ENCODE data around the gene HNRNPA1. TPM values are rescaled to one million over a fixed set of nuclear protein-coding genes. Genes with fewer than 3 reads are reported as not detected.

HNRNPA1 gene
- total RNA-seq, 1 donor from 2014 or later: 598 TPM

GRCh38 chr12:54331461-54331860, 50.9 kb downstream of the HNRNPA1 start:
- Histone ChIP-seq H3K9me3 (no peaks in the 10 kb centered on the region), H3K4me1 (peaks cover 61% of the 10 kb centered on the region), H3K4me3 (no peak overlapping the region), H3K36me3 (peaks cover 16% of the 10 kb centered on the region), H3K27me3 (ENCODE audit: low read depth) (no peaks in the 10 kb centered on the region), H3K27ac (no peak overlapping the region)
- no peak for TF ChIP-seq CTCF (IDR thresholded peaks at IDR 0.05)
- DNase-seq (no peak), ATAC-seq (no peak)
- intact Hi-C loops (cut with DNase I): no loop called here

- intact Hi-C loops (cut with DNase I): no loop called here
- Histone ChIP-seq H3K27ac (no peak overlapping the region), H3K27me3 (ENCODE audit: low read depth) (no peaks in the 10 kb centered on the region), H3K9me3 (no peaks in the 10 kb centered on the region), H3K4me3 (no peak overlapping the region), H3K4me1 (peaks cover 63% of the 10 kb centered on the region), H3K36me3 (peaks cover 16% of the 10 kb centered on the region)
- no peak for TF ChIP-seq CTCF (IDR thresholded peaks at IDR 0.05)
- ATAC-seq: no peak
- DNase-seq: no peak
Observed at GRCh38 chr12:54333420-54334034, 53.0 kb downstream of the HNRNPA1 start.

Other genes with a start within 250 kb of the HNRNPA1 start
- gene HOXC5, start 247.7 kb upstream of the HNRNPA1 start, total RNA-seq: not detected
- 0.47 TPM for gene HOXC4, start 226.9 kb upstream of the HNRNPA1 start, total RNA-seq
- 29.4 TPM for gene SMUG1, start 91.7 kb upstream of the HNRNPA1 start, total RNA-seq
- 50.1 TPM for gene CBX5, start 604 bp upstream of the HNRNPA1 start, total RNA-seq
- gene NFE2, start 20.3 kb downstream of the HNRNPA1 start, total RNA-seq: 13.5 TPM
- 129 TPM for gene COPZ1, start 44.4 kb downstream of the HNRNPA1 start, total RNA-seq
- gene GPR84, start 83.8 kb downstream of the HNRNPA1 start, total RNA-seq: 0.65 TPM
- 28.3 TPM for gene ZNF385A, start 104.0 kb downstream of the HNRNPA1 start, total RNA-seq
- gene ITGA5, start 138.5 kb downstream of the HNRNPA1 start, total RNA-seq: 97.1 TPM
- 4.5 TPM for gene GTSF1, start 192.9 kb downstream of the HNRNPA1 start, total RNA-seq
- gene NCKAP1L, start 217.0 kb downstream of the HNRNPA1 start, total RNA-seq: 107 TPM

All from lower lobe of right lung (tissue), 2 donors.